Esophagus muscularis mucosa (tissue), 3 donors: Measurements from ENCODE around the gene LARP7.

Source experiments
- CTCF ChIP-seq, 3 experiments: fragments of 200-600 bp in 2 of 3; fragments of 450-650 bp in 1 of 3; sonication (generic) in 2 of 3; IDR thresholded peaks; one replicate each; pipeline ENCODE4 v1.5.1; 2017 to 2019; ENCODE audit warnings: antibody characterized with exemption in 3 of 3, mild to moderate bottlenecking in 2 of 3, moderate library complexity in 1 of 3
- POLR2AphosphoS5 ChIP-seq, 2 donors: sonication (generic); formaldehyde crosslinking; IDR thresholded peaks; one replicate each; pipeline ENCODE4 v1.6.1; 2017; ENCODE audit warnings: antibody characterized with exemption in 2 of 2

- TF ChIP-seq POLR2AphosphoS5 (IDR thresholded peaks at IDR 0.05) = no peak
- no peak for TF ChIP-seq CTCF (IDR thresholded peaks at IDR 0.05)
These were observed 45.4 kb upstream of the LARP7 start for GRCh38 chr4:112591593-112591992.
